ENCODE results near the gene FGD5.

FGD5 gene

GRCh38 chr3:14913071-14913925 lies 94.5 kb downstream of the FGD5 start:
- no peak for DNase-seq

DNA sequence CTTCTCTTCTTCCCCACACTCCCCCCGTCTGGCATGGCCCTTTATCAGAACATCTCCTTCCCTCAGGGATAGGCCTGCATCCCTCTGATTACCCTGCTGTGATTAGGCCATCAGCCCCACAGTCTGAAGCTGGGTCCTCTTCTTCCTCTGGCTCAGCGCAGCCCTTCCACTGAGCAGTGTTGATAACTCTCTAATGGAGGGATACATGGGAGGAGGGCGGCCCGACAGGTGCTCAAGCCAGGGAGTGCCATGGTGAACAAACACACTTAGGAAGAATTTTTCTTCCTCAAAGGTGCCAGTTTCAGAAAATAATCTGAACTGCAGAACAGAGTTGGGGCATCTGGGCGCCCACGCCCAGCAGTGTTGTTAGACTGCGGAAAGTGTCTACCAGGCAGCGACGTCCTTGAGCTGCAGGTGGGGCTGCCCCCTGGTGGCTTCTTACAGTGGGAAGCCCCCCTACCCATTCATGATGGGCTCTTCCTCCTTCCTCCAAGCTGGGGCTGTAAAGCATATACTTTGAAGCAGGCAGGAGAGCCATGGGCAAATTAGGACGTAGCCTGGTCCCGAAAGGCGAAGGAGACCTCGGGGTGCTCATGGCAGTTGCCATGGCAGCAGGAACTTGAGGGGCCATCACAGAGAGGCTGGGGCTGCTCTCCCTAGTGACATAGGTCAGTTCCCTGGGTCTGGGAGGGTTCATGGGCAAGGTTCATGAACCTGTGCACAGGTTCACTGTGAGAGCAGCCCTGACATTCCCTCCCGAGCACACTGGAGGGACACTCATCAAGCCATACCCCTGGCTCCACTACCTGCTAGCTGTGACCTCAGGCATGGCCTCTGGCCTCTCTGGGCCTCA lies 95.4 kb downstream of the FGD5 start:
- no peak for DNase-seq

- no peak for DNase-seq
Observed at GRCh38 chr3:14914779-14915117, 96.0 kb downstream of the FGD5 start.

DNA sequence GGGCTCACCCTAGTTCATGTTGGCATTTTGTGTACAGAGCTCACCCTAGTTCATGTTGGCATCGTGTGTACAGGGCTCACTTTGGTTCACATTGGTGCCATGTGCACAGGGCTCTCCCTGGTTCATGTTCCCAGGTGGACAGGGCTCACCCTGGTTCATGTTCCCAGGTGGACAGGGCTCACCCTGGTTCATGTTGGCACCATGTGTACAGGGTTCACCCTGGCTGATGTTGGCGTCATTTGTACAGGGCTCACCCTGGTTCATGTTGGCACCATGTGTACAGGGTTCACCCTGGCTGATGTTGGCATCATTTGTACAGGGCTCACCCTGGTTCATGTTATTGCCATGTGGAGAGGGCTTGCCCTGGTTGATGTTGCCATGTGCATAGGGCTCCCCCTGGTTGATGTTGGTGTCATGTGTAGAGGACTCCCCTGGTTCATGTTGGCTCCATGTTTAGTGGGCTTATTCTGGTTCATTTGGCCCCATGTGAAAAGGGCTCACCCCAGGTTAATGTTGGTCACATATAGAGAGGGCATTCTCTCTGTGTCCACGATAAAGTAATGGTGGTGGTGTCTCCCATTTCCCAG lies 97.0 kb downstream of the FGD5 start:
- no peak for DNase-seq

DNA sequence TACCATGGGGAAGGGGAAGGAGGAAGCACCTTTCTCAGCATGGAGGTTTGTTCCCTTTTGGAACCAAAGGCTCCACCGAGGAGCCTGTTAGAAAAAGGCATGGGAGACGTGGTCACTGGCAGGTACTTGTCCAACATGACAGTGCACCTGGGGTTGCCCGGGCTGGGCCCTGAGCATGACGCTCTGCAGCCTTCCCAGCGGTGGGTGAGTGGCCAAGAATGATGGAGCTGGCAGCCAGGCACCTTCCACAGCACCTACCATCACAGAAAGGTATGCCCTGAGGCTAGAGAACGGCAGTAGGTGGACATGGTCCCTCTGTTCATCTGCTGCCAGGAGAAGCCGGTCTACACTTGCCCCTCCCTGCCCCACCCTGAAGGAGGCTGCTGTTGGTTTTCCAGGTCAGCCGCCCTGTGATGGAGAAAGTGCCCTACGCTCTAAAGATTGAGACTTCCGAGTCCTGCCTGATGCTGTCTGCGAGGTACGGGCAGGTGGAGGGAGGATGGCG lies 99.6 kb downstream of the FGD5 start:
- DNase-seq: no peak

- no peak for DNase-seq
Observed at GRCh38 chr3:14920536-14920935, 101.8 kb downstream of the FGD5 start.

- peak; percentile 89 for DNase-seq
Observed at GRCh38 chr3:14921034-14921616, 102.4 kb downstream of the FGD5 start.

DNA sequence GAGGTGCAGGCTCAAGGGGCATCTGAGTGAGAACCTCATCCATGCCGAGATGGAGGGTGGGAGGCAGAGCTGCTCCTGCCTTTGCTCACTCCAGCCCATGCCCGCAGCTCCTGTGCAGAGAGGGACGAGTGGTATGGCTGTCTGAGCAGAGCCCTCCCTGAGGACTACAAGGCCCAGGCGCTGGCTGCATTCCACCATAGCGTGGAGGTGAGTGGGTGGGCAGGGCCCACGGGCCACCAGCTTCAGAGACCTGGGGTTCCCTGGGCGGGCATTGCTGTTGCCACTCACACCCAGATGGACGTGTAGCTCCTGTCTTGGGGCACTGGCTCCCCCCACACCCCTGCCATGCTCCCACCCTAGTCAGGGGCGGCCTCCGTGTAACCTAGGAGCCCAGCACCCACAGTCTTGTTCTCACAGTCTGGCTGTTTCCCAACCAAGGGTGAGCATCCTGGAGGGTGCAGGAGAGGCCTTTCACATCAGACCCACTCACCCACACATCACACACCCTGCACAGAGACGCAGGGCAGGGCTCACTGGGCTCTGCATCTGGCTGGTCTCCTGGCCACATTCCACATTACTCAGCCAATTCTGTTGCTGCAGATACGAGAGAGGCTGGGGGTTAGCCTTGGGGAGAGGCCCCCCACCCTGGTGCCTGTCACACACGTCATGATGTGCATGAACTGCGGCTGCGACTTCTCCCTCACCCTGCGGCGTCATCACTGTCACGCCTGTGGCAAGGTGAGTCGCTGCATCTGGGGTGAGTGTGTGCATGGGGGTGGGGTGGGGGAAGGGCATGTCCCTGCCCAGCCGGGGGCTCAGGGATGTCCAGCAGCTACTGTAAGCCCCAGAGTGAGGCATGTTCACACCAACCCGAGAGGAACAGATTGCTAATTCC lies 103.3 kb downstream of the FGD5 start:
- DNase-seq: no peak

- no peak for DNase-seq
Observed at GRCh38 chr3:14922863-14923262, 104.1 kb downstream of the FGD5 start.

- no peak for DNase-seq
Observed at GRCh38 chr3:14923476-14923875, 104.7 kb downstream of the FGD5 start.

- peak; percentile 70 for DNase-seq
Observed at GRCh38 chr3:14925729-14926591, 107.2 kb downstream of the FGD5 start.

DNA sequence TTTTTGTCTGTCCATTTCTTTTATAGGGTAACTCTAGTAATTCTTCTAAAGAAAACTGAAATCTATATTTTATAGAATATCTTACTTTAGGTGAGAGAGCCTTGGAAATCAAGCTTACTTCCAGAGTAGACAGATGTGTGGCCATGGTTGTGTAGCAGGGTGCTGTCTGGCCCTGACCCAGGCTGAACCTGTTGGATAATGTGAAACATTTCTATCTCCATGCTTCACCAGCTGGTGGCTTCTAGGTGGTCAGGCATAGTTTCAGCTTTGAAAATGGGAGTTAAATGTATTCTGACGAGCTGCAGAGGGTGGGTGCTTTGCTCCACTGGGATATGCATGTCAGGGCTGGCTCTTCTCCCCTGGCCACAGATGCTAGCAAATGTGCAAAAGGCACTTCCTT lies 107.8 kb downstream of the FGD5 start:
- DNase-seq: no peak

DNA sequence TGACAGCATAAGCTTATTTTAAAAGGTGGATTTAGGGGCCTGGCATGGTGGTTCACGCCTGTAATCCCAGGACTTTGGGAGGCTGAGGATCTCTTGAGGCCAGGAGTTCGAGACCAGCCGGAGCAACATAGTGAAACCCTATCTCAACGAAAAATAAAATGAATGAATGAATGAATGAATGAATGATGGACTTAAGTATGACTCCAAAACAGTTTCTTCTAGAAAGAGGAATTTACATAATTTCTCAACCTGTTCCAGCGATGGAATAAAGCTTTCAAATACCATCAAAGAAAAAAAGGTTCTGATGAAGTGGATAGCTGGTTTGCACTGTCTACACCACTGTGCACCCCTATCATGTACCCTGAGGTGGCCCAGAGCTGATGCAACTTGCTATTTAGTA lies 108.5 kb downstream of the FGD5 start:
- no peak for DNase-seq

DNA sequence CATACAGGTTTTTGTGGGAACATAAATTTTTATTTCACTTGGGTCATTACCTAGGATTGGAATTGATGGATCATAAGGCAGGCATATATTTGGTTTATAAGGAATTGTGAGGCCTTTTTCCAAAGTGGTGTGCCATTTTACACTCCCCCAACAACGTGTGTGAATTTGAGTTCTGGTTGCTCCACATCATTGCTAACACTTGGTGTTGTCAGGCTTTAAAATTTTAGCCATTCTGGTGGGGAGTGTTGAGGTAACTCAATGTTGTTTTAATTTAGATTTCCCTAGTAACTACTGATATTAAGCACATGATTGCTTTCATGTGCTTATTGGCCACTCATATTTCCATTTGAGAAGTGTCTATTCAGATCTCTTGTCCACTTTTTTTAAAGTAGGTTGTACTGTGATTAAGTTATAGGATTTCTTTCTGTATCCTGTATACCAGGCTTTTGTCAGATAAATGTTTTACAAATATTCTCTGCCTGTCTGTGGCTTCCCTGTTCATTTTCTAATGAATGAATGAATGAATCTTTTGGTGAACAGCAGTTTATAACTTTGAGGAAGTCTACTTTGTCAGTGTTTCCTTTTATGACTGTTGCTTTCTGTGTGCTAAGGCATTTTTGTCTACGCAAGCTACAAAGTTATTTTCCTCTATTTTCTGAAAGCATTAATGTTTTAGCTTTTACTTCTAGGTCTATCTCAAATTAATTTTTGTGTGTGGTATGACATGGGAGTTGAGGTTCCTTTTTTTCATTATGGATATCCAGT lies 110.7 kb downstream of the FGD5 start:
- peak; percentile 51 for DNase-seq

DNA sequence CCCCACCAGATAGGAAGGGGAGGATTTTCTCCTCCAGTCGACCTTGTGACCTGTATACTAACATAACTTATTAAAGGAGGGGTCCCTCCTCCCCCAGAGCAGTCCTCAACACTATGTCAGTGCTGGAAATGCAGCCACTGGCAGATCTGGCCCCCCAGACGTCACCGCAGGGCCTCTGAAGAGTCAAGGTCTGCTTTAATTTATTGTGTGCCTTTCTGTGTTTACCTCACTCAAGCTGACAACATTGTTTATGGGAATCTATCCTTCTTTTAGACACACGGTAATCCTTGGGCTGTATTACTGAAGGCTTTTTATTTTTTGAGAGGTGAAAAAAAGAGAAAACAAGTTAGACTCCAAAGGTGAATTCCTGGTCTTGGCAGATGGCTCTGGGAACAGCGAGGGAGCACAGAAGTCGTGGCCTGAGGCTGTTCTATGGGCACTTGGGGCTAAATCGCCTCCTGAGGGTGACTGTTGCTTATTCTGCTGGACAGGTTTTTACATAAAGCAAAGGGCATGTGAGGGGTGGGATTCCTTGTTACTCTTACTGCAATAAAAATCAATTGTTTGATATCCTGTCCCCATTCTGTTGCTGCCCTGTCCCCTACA lies 115.2 kb downstream of the FGD5 start:
- DNase-seq: no peak

GRCh38 chr3:14935592-14936345 lies 117.0 kb downstream of the FGD5 start:
- no peak for DNase-seq

GRCh38 chr3:14938954-14939353 lies 120.2 kb downstream of the FGD5 start:
- DNase-seq: no peak

DNA sequence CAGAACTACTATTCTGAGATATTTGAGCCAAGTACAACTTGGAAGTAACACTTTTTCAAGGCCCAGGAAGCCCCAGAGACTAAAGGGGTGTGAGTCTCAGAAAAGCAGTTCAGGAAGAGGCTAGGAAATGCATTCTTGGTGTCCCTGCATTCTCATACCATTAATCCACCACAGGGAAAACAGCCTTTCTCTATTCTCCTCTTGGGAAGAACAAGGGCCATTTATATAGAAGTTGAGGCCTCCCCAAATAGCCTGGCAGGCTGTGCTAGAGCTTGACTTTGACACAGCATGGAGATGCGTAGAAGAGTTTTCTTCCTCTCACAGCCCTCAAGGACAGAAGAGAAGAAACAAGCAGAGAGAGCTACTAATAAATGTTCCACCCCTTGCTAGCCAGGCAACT lies 123.1 kb downstream of the FGD5 start:
- no peak for DNase-seq

- DNase-seq: no peak
Observed at GRCh38 chr3:14943042-14943441, 124.3 kb downstream of the FGD5 start.
